Heart right ventricle (tissue), 16 donors: ENCODE data around the gene TMPRSS11D. TPM values are rescaled to one million over a fixed set of nuclear protein-coding genes. Genes with fewer than 3 reads are reported as not detected.

Experiments
- ATAC-seq, 8 donors: fragments of 200-7000 bp; cut with Tn5 transposase; one replicate each; pipeline ENCODE4 v1.9.1; 2020; ENCODE audit warnings: mild to moderate bottlenecking in 8 of 8, moderate library complexity in 8 of 8, moderate number of reproducible peaks in 1 of 8
- DNase-seq, 2 donors: peaks; one replicate each; pipeline ENCODE4 v3.0.0-alpha.2; 2020
- H3K27ac ChIP-seq, 10 donors: fragments of 200-600 bp; sonication (generic) in 2 of 10; one replicate each; pipeline versions ENCODE4 v1.5.0 to v1.8.0; 2020 to 2022; ENCODE audit warnings: mild to moderate bottlenecking in 3 of 10
- H3K27me3 ChIP-seq, 7 donors: fragments of 200-600 bp; one replicate each; pipeline ENCODE4 v1.8.0; 2021 to 2022; ENCODE audit warnings: mild to moderate bottlenecking in 2 of 7
- H3K36me3 ChIP-seq, 9 donors: fragments of 200-600 bp; sonication (generic) in 1 of 9; one replicate each; pipeline versions ENCODE4 v1.5.0 to v1.8.0; 2020 to 2022; ENCODE audit warnings: mild to moderate bottlenecking in 2 of 9
- H3K4me1 ChIP-seq, 9 donors: fragments of 200-600 bp; sonication (generic) in 1 of 9; one replicate each; pipeline versions ENCODE4 v1.5.0 to v1.8.0; 2020 to 2022; ENCODE audit warnings: mild to moderate bottlenecking in 4 of 9
- H3K4me3 ChIP-seq, 10 donors: fragments of 200-600 bp; sonication (generic) in 2 of 10; one replicate each; pipeline versions ENCODE4 v1.5.0 to v1.8.0; 2020 to 2022; ENCODE audit warnings: mild to moderate bottlenecking in 7 of 10, moderate library complexity in 2 of 10
- H3K9me3 ChIP-seq, 11 donors: fragments of 200-600 bp in 10 of 11; sonication (generic) in 2 of 11; one replicate each; pipeline versions ENCODE4 v1.5.0 to v1.8.0; 2013 to 2022; ENCODE audit warnings: mild to moderate bottlenecking in 2 of 11, control low read depth in 1 of 11, moderate library complexity in 1 of 11
- CTCF ChIP-seq, 9 donors: fragments of 200-600 bp; sonication (generic) in 2 of 9; IDR thresholded peaks; one replicate each; pipeline versions ENCODE4 v1.5.0 to v1.8.0; 2021 to 2022; ENCODE audit warnings: antibody characterized with exemption in 9 of 9, mild to moderate bottlenecking in 5 of 9, moderate library complexity in 1 of 9
- WGBS, 2 donors: extraction: QIAGEN DNeasy Blood & Tissue Kit; methylation state at CpG; one replicate each; pipeline ENCODE4 v1.1.7; 2013; ENCODE audit warnings: inconsistent platforms in 1 of 2; 5-methylcytosine and 5-hydroxymethylcytosine counted together
- intact Hi-C, 10 donors: fragments of 100-400 bp; cut with DNase I; formaldehyde crosslinking; loops; one replicate each; pipeline versions ENCODE4 v1.11.1 to v1.14.2; 2022
- polyA plus RNA-seq, 2 donors: library from polyadenylated mRNA; stranded (reverse); fragments of 200-250 nt; gene quantifications; one replicate each; pipeline ENCODE4 v1.2.3, GENCODE V29; 2013
- total RNA-seq, 10 donors: library from RNA; stranded (reverse); fragmentation: NEBNext Ultra II Directional in 3 of 10; extraction: Animal tissue kit (Norgen Biotek cat#: 25700) in 3 of 10; gene quantifications; one replicate each; pipeline versions ENCODE4 v1.2.1 to v1.2.4, GENCODE V29; 2021 to 2023
- donor health status: Arrhythmogenic right ventricular cardiomyopathy.
- donor health status: ischemic (EF 13 %, LVEDD 7.1; RV severe dilation, severe dysfunction).
- donor health status: healthy with polysubstance abuse.
- donor health status: DM: no; HTN: yes; CAD: no.
- donor health status: DM: no; HTN: no; CAD: no.
- donor health status: ischemic (EF 25% LVEDD 6.9; RV normal size, moderate dysfunction).
- donor health status: ischemic (EF 25% LVEDD 5.7; RV mildly dilated, moderate dysfunction).
- donor health status: healthy.
- donor health status: DM: yes; HTN: yes; CAD: no.
- donor health status: Ischemic cardiomyopathy.
- donor health status: ischemic (EF 35%, LVEDD 5.7; RV mildly dilated, moderate dysfunction).
- donor health status: nonischemic (EF 11% LVEDD 7.7; RV severe dilation, severe dysfunction).
- donor health status: DM: yes; HTN: yes; CAD: no.
- donor health status: PGD.
- donor health status: ischemic (EF 29% LVEDD 5.4; RV normal size, mild dysfunction).
- donor health status: nonischemic (EF 23%, LVEDD 6.1; RV moderate dilation, normal function).

TMPRSS11D gene
- total and polyA plus RNA-seq, 12 donors = 0.03 TPM; not detected in 11

DNA sequence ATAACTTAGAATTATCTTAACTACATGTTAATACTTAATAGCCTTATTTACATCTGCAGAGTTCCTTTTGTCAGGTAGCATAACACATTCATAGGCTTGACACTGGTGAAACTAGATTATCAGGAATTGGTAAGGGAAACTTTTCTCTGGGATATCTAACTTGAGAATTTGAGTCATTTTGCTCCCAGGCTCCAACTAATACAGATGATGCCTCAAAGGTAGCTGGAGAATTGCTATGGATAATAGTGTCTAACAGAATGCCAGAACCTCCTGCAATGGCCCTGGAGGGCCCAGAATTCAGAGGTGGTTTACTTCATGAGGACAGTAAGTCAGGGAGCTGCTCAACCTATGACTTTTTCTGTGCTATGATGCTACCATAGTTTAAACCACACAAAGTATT, 13.9 kb upstream of the TMPRSS11D start:
- Histone ChIP-seq H3K27ac (no peak overlapping the region), H3K4me1 (no peaks in the 10 kb centered on the region), H3K9me3 (peaks cover 0 to 14% (median 0%) of the 10 kb centered on the region in 11 donors), H3K36me3 (no peaks in the 10 kb centered on the region), H3K4me3 (no peak overlapping the region), H3K27me3 (no peaks in the 10 kb centered on the region)
- no peak for ATAC-seq
- no peak for TF ChIP-seq CTCF (IDR thresholded peaks at IDR 0.05)
- DNase-seq = no peak
- intact Hi-C loops = no loop called here

GRCh38 chr4:67896421-67897065, 12.7 kb upstream of the TMPRSS11D start:
- ATAC-seq = no peak

GRCh38 chr4:67894659-67895058, 10.9 kb upstream of the TMPRSS11D start:
- DNase-seq = no peak
- Histone ChIP-seq H3K27ac (no peak overlapping the region), H3K4me3 (no peak overlapping the region), H3K36me3 (no peaks in the 10 kb centered on the region), H3K4me1 (no peaks in the 10 kb centered on the region), H3K9me3 (peaks cover 0 to 9% (median 0%) of the 10 kb centered on the region in 11 donors), H3K27me3 (no peaks in the 10 kb centered on the region)
- WGBS, 2 donors = 67 to 88% methylated on average over 1 of the region's 1 CpG
- intact Hi-C loops = no loop called here
- no peak for ATAC-seq
- TF ChIP-seq CTCF (IDR thresholded peaks at IDR 0.05) = no peak

More at GRCh38 chr4:67896421-67897065, 12.7 kb upstream of the TMPRSS11D start:
- H3K27ac ChIP-seq = no peak overlapping the region
- TF ChIP-seq CTCF (IDR thresholded peaks at IDR 0.05) = no peak
- H3K9me3 ChIP-seq = peaks cover 0 to 9% (median 0%) of the 10 kb centered on the region in 11 donors
- no peak overlapping the region for H3K4me3 ChIP-seq
- WGBS, 2 donors = 92 to 97% methylated on average over 26 of the region's 26 CpGs
- H3K4me1 ChIP-seq = no peaks in the 10 kb centered on the region
- H3K36me3 ChIP-seq = no peaks in the 10 kb centered on the region
- no peak for DNase-seq
- no peaks in the 10 kb centered on the region for H3K27me3 ChIP-seq
- intact Hi-C loops = no loop called here

- 44 to 45% methylated on average over 3 of the region's 3 CpGs for WGBS, 2 donors
- intact Hi-C loops = no loop called here
- Histone ChIP-seq H3K9me3 (peaks cover 0 to 9% (median 0%) of the 10 kb centered on the region in 11 donors), H3K4me1 (no peaks in the 10 kb centered on the region), H3K27me3 (no peaks in the 10 kb centered on the region), H3K27ac (no peak overlapping the region), H3K4me3 (no peak overlapping the region), H3K36me3 (no peaks in the 10 kb centered on the region)
- no peak for DNase-seq
- TF ChIP-seq CTCF (IDR thresholded peaks at IDR 0.05) = no peak
- no peak for ATAC-seq
These were observed 9.1 kb upstream of the TMPRSS11D start for GRCh38 chr4:67892905-67893304.
